DMS79 (cell line): ENCODE measurements around the gene GORASP1.
A peak's percentile ranks its signal among the peaks of the same experiment; 100 is the strongest.
"Not testable (repeated sequence)": the region's sequence is repeated elsewhere in the genome, so short reads cannot be mapped to it uniquely, and the experiment has no call there.

ENCODE experiments used
- DNase-seq: peaks from one replicate; lab custom pipeline; 2025; lab: John Stamatoyannopoulos, UW

GORASP1 gene

GRCh38 chr3:39064646-39065045, 42.8 kb downstream of the GORASP1 start:
- DNase-seq = no peak

GRCh38 chr3:39063143-39063542, 44.3 kb downstream of the GORASP1 start:
- no peak for DNase-seq

GRCh38 chr3:39062180-39062579, 45.2 kb downstream of the GORASP1 start:
- no peak for DNase-seq

- not testable (repeated sequence) for DNase-seq
These were observed 46.2 kb downstream of the GORASP1 start for GRCh38 chr3:39061228-39061627.

- no peak for DNase-seq
These were observed 51.3 kb downstream of the GORASP1 start for GRCh38 chr3:39056151-39056550.

GRCh38 chr3:39053696-39054095, 53.7 kb downstream of the GORASP1 start:
- DNase-seq = no peak

GRCh38 chr3:39052583-39052982, 54.8 kb downstream of the GORASP1 start:
- no peak for DNase-seq

GRCh38 chr3:39051649-39052561, 55.5 kb downstream of the GORASP1 start, which contains the start of the genes SCN11A and WDR48:
Gene SCN11A, minus strand, starts transcription at chr3:39051944. Its CDS starts 101,582 bp downstream, at chr3:38950362.
Gene WDR48, plus strand, starts transcription at chr3:39052016. Its CDS starts 10 bp downstream, at chr3:39052026.
- DNase-seq = peak; percentile 62

GRCh38 chr3:39050029-39050428, 57.4 kb downstream of the GORASP1 start:
- DNase-seq = no peak
